GM18502 (cell line): ENCODE data around the gene C21orf91.

Source experiments
- ATAC-seq: cut with Tn5 transposase; IDR thresholded peaks from one replicate; pipeline ENCODE4 v1.9.1; 2021; ENCODE audit warnings: mild to moderate bottlenecking; ENCODE audit not compliant: unreplicated experiment, poor library complexity

The C21orf91 gene

DNA sequence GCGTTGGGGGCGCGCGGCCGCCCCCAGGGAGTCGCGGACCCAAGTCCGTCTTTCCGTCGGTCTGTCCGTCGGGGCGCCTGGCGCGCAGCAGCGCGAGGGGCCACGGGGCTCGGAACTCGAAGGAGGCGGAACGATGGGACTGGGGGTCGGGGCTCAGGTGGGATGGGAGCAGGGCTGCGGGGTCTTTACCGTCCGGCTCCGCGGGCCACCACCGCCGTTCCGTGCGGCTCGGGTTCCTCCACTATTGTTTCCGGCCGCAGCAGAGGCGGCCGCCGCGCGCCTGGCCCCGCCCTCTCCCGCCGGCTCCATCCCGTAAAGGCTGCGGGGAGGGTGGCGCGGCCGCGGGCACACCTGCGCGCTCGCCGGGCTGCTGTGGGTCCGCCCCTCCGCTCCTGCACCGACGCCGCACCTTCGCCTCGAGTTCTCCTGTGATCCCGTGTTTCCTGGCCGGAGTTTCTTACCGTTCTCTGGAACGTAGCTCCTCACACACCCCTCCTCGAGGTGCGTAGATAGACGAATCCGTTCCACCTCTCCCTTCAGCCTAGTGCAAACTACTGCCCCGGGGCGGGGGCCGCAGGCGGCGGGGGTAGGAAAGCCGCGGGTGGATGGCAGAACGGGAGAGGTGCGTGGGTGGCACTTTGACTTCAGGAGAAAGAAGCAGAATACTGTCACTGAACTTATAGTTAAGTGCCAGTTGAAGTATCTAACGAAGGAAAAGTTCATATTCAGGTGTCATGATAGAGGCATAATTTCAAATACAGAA is at the start of gene C21orf91:
TSS of gene C21orf91 (minus strand) at position 243 of the 763 bp plus-strand sequence. CDS start 1,038 bp downstream, outside the sequence.
- peak; percentile 89 for ATAC-seq

DNA sequence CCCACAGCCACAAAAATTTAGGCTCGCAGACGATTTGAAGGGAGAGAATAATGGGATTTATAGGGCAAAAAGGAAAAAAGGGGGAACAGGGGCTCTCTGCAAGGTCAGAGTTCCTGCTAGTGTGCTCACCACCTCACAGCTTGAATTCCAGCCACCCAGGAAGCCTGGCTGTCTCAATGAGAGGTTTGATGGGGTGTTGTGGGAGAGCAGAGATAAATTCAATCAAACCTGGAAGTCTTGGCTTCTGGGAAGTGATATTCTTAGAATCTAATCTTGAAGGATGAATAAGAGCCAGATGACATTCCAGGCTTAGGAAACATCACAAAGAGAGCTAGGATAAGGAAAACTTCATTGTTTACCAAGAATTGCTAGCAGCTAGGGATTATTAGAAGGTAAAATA is 47.4 kb upstream of the C21orf91 start:
- no peak for ATAC-seq

GRCh38 chr21:17859661-17860060 is 40.5 kb upstream of the C21orf91 start:
- ATAC-seq = no peak

GRCh38 chr21:17858747-17859146 is 39.6 kb upstream of the C21orf91 start:
- no peak for ATAC-seq

GRCh38 chr21:17854745-17855144 is 35.6 kb upstream of the C21orf91 start:
- ATAC-seq = no peak

DNA sequence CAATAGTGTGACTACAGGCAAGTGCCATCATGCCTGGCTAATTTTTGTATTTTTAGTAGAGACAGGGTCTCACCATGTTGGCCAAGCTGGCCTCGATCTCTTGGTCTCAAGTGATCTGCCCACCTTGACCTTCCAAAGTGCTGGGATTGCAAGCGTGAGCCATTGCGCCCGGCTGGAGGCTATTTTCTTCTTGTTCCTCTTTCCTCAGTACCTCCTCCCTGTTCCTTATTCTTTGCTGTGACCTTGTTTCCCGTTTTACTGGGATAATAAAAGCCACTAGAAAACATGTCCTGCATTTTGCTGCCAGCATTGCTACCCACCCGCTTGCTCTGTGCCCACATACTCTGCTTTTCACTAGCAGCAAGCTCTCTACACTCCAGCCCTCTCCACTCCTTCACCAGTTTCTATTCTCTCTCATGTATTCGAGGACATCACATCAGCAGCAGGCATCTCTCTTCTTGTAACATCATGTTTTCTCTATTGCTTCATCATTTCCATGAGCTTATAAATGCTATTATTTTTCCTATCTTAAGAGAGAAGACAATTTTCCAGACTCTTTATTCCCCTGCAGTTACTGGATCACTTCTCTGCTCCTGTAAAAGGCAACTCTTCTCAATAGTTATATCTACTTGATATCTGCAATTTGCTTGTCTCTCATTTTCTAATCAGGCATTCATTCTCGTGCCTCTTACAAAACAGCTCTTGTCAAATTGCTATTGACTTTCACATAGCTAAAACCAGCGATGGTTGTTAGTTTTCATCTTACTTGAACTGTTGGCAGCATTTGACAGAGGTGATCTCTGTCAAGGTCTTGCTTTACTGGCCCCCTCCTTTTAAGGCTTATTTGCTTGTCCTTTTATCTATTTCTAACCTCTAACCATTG is 34.5 kb upstream of the C21orf91 start:
- ATAC-seq = no peak

- ATAC-seq = peak; percentile 98
Measured at GRCh38 chr21:17848228-17848627, 29.1 kb upstream of the C21orf91 start.

DNA sequence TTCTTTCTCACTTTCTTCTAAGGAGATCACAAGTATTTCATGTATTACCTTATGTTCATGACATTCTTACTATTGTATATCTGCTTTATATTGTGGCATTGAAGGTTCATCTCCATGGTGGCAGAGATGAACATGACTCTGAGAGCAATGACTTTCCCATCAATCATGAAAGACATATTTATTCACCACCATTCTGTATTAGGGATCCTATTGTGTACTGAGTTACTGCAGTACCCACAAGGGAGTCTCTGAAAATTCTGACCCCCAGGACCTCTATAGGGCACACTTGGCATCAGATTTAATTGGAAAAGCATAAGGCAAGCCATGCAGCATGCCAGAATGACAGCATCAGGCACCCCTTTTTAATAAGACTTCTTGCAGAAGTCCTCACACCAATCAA is 21.9 kb upstream of the C21orf91 start:
- no peak for ATAC-seq

DNA sequence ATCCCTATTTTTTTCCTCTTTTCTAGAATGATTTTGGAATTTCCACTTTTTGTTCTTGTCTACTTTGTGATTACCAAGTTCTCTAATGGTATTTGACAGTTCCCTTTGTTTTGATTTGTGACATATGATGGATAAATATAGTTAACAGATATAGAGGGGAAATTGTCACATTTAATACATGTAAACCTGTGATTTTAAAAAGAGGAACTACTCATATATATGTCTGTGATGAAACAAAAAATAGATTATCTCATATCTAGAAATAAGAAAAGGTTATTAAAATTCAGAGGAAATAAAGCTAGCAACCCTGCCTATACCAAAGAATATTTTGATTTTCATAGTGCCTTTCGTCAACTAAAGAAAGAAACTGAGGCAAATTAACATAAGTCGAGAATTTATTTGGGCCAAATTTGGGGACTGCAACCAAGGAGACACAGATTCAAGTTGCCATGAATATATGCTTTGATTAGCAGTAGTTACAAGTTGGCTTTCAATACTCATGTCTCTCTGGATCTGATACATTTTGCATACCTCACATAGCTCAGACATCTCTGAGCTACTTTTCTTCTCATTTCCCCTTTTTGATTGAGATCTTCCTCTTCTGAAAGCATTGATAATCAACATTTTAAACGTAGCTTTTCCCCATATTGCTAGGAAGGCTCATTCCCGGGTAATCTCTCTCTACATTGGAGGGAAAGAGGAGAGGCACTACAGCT is 15.6 kb upstream of the C21orf91 start:
- ATAC-seq = peak; percentile 87

DNA sequence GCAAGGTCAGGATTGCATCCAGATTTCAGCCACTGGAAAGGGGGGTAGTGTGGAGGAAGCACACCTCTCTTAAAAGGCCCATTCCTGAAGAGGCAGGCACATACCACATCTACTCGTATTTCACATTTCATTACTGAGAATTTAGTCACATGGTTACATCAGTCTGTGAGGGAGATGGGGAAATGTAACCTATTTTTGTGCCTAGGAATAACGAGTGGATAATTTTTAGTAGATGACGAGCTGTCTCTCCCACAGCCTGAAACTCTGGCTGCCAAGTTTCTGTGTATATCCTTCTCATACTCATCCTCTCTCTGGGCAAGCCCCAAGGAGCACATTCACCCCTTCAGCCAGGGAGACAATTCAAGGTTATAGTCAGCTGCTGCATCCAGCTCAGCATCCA is 10.3 kb upstream of the C21orf91 start:
- no peak for ATAC-seq

DNA sequence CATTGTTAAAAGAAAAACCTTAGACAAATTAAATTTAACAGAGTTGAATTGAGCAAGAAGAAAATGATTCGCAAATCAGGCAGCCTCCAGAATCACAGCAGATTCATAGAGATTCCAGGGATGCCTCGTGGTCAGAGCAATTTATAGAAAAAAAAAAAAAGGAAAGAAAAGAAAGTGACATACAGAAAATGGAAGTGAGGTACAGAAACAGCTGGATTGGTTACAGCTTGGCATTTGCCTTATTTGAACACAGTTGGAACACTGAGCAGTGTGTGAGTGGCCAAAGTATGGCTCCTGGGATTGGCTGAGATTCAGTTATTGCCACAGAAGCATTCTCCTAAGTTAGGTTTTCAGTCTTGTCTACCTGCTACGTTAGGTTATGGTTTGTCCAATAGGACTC is 9.1 kb upstream of the C21orf91 start:
- ATAC-seq = no peak

DNA sequence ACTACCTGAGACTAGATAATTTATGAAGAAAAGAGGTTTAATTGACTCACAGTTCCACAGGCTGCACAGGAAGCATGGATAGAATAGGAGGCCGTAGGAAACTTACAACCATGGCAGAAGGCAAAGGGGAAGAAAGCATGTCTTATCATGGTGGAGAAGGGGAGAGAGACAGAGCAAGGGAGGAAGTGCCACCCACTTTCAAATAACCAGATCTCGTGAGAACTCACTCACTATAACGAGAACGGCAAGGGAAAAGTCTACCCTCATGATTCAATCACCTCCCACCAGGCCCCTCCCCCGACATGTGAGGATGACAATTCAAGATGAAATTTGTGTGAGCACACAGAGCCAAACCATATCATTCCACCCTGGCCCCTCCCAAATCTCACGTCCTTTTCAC is 4.7 kb upstream of the C21orf91 start:
- ATAC-seq = no peak

GRCh38 chr21:17821121-17821520 is 2.0 kb upstream of the C21orf91 start:
- no peak for ATAC-seq

DNA sequence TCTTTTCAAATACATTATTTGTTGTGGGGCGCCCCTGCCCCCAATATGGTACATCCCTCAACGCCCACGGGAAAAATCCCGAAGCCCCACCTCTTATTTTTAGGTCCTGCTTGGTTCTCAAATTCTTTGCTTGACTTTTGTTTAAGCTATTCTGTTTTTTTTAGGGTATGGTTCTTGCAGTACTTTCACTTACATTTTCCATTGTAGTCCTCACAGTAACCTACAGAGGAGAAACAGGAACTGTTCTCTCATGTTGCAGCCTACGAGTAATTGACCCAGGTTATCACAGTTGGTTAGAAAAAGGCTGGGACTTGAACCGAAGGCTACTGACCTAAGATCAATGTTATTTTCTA is 697 bp upstream of the C21orf91 start:
- ATAC-seq = peak; percentile 72

DNA sequence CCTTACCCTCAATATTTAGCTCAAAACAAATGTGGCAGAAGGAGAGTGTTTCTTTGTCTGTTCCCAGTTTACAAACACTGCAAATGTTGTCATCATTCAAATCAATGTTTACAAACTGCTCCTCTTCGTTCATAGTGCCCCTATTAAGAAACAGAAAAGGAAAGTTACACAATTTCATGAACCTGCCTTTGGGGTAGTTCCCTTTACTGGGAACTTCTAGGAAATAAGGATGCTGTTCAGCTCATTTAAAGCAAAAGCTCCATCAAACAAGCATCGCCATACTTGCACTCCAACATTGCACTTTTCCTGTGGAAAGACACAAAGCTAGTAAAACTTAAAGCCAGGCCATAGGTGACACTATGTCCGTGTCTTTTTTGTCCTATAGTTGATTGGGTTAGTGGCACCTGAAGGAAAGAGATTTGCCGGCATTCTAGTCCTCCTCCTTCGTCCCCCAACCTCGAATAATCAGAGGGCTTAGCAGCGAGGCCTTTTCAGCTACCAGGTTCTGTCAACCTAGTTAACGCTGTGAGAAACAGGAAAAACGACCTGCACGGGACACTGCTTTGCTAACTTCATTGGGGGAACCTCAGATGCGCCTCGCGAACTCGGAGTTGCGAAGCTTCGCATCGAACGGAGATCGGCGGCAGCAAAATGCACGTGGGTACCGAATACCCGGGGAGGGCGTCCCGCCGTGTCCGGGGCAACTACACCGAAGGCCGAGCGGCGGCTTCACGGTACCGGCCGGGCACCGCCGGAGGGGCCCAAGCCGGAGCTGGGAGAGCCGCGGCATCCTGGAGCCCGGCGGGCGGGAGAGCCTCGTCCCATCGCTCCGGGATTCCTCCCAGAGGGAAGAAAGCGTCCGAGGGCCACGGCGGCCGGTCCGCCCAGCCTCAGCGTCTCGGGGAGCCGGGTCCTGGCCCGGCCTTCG is 706 bp downstream of the C21orf91 start:
- peak; percentile 21 for ATAC-seq

DNA sequence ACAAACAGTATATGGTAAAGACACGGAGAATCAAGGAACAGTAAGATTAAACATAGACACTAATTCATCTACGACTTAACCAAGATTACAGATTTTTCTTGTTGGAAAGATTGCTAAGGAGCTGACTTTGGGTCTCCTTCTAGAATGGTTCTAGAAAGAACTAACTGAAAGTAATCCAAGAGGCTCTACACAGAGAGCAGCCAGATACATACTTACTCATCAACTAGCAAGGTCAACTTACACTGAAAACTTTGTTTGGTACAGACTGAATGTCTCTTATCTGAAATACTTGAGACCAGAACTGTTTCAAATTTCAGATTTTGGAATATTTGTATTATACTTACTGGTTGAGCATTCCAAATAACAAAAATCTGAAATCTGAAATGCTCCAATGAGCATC is 5.8 kb downstream of the C21orf91 start:
- no peak for ATAC-seq

- no peak for ATAC-seq
Measured at GRCh38 chr21:17805966-17806365, 13.2 kb downstream of the C21orf91 start.

DNA sequence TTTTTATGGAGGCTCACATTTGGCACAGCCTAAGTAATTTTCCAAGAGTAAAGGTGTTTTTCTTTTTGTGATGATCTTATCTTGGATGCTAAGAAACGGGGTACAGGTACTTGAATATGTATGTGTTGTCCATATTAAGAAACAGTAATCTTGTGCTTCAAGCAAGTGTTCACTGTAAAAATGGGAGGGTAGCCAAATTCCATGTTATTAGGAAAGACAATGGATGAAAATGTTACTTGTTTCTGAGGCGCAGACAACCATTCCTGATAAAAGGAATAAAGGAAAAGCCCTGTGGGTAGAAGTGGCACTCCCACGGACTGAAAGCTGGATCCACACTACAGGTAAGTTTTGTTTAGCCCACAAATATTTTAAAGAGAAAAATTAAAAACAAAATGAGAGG is 15.6 kb downstream of the C21orf91 start:
- ATAC-seq = no peak

- ATAC-seq = no peak
Measured at GRCh38 chr21:17802572-17802971, 16.6 kb downstream of the C21orf91 start.
